Stimulated activated CD8-positive, alpha-beta memory T cell treated with anti-CD3 and anti-CD28 coated beads, Interleukin-2, amount 100 ng/mL, for 48 hours (primary cell): ENCODE results near the gene CDYL2.
A peak's percentile ranks its signal among the peaks of the same experiment; 100 is the strongest.
"Not testable (repeated sequence)": the region's sequence is repeated elsewhere in the genome, so short reads cannot be mapped to it uniquely, and the experiment has no call there.

Experiments used
- DNase-seq, 2 donors: peaks; one replicate each; pipeline ENCODE4 v3.0.0-alpha.2; 2020; ENCODE audit warnings: low read depth in 2 of 2

The CDYL2 gene

GRCh38 chr16:80807906-80808305, 3.5 kb upstream of the CDYL2 start:
- no peak for DNase-seq

DNA sequence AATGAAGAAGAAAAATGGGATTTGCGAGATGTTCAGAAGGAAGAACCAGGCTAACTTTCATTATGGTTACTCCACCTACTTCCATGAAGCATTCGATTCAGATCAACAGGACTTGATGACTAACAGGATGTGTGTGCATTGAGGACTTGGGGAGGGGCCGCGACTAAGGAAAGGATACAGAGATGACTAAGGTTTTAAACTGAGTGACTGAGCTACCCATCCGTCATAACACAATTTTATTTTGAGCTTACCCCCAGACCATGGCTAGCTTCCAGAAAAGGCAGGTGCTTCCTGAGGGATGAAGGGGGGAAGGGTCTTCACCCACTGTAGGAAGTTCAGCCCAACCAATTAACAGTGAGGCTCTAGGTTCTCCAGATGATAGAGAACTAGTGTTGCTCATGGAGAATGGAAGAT, 2.5 kb upstream of the CDYL2 start:
- peak in 1 of 2 donors; percentile 30 for DNase-seq

DNA sequence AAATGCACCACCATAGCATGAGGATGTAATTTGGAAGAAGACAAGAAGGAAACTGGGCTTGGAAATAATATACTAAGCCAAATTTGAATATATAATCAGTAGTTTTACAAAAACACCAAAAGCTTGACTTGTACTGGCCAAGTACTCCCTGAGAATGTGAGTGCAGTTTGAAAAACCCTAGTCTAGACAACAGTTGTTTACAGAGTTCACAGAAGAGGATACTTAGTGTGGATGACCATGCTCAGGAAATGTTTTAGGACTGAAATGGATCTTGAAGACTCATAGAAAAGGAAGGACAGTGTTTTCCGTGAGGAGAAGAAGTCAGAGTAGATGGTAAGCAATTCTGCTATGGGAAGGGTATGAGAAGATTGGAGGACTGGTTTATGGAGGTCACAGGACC, 1.9 kb upstream of the CDYL2 start:
- no peak for DNase-seq

GRCh38 chr16:80804056-80804525, 307 bp downstream of the CDYL2 start:
- DNase-seq: peak; percentile 47 to 48

GRCh38 chr16:80803339-80804055, 901 bp downstream of the CDYL2 start:
- peak in 1 of 2 donors; percentile 23 for DNase-seq

DNA sequence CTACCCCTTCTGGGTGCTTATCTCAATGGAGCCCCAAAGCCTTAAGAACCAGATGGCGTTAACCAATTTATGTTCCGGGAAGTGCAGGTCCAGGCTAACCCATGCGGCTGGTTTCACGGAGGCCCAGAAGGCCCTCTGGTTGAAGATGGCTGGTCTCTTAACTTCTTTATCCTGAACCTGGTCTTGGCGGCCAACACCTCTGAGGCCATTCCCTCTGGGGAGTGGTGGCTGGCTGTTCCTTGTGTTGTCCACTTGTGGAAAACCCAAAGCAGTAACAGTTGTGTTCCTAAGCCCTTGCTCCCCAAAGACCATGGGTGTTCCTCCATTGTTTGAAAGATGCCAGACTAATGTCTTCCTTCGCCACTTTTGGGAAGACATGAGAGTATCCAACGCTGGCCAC, 1.5 kb downstream of the CDYL2 start:
- no peak for DNase-seq

DNA sequence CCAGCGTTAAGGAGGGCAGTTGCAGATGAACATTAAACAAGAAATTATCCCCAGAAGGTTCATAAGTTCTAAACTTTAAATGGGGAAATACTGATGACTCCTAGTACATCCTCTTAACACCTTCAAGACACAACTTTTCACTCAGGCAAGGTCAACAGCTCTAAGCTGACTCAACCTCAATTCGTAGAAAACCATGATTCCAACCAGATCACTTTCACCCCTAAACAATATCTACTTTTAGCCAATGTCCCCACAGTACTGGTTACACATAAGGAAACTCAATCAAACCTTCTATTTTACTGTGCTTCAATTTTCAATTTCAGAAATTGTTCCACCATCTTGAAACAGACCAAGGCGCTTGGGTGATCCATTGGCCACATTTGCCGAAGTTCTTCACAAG, 2.3 kb downstream of the CDYL2 start:
- no peak for DNase-seq

DNA sequence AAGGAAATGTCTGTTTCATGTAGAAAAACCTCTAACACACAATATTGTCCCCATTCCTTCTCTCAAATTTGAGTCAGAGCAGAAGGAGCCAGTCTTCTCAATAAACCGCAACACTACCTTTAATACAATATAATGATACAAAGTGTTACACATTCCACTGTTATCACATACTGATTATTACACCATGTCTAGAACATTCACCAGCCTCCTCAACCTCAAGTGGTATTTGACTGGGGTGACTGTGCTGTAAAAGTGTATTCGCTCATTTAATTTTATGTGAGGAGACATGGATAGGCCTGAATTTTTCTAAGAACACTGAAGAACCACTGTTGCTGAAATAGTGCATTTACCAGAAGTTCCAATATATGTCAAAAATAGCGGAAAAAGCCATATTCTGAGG, 10.3 kb downstream of the CDYL2 start:
- no peak for DNase-seq

GRCh38 chr16:80792031-80792430, 12.4 kb downstream of the CDYL2 start:
- no peak for DNase-seq

DNA sequence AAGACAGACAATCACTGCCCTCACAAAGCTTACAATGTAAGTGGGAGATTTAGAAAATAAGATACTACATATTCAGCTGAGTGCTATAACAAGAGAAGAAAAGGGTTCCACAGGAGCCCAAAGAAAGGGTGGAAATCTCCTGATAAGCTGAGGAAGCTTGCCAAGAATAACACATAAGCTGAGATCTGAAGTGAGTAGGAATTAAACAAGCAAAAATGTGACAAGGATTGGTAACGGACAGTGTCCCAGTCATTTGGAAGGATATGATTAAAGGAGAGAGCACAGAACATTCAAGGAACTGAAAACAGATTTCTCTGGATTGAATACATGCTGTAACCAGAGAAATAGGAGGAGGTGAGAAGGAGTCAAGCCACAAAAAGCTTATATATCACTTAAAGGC, 13.0 kb downstream of the CDYL2 start:
- DNase-seq: no peak

DNA sequence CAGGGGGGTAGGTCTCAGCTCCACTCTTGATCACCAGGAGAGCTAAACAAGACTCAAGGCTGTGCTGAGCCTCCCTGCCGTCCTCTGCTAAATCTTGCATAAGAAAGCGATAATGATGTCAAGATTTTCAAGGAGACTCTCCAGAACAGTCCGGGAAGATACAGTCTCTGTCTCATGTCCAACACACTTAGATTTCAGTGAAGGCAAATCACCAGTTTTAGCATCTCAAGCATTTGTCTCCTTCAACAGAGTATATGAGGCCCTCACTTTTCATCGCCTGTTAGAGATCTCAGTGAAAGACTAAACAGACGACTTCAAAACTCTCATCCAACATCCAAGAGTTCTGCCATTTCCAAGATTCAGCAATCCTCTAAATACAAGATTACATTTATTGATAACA, 13.6 kb downstream of the CDYL2 start:
- DNase-seq: no peak

DNA sequence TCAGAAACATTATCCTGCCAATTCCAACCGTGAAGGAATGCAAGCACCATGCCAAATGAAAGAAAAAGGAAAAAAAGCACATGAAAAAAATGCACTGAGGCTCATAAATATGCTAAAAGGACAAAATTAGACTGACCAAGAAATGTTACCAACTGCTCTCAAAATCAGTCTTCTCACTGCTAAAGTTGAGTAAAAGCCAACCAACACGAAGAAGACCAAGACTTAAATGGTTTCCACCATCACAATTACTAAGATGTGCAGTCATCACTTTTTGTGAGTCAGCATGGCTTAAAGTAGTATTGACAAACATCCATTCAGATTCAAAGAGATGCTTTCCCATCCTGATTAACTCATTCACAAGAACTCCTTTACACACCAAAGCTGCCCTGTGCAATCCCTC, 16.4 kb downstream of the CDYL2 start:
- DNase-seq: no peak

DNA sequence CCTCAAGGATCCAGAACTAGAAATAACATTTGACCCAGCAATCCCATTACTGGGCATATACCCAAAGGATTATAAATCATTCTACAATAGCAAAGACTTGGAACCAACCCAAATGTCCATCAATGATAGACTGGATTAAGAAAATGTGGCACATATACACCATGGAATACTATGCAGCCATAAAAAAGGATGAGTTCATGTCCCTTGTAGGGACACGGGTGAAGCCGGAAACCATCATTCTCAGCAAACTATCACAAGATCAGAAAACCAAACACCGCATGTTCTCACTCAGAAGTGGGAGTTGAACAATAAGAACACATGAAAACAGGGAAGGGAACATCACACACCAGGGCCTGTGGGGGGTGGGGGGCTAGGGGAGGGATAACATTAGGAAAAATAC, 17.8 kb downstream of the CDYL2 start:
- not testable (repeated sequence) for DNase-seq

GRCh38 chr16:80784951-80785350, 19.4 kb downstream of the CDYL2 start:
- DNase-seq: no peak

DNA sequence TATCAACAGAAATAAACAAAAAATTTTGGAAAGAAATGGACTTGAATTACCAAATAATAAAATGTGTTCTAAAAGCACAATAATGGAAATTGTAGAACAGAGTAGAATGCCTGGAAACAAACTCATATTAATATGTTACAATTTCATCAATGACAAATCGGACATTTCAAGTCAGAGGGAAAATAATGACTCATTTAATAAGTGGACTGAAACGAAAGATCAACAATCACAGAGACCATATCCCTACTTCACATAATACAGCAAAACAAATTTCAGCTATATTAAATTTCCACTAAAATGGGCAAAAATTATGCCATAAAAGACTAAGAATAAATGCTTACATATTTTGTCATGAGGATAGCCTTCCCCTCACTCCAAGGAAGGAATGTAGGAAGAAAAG, 25.7 kb downstream of the CDYL2 start:
- no peak for DNase-seq

DNA sequence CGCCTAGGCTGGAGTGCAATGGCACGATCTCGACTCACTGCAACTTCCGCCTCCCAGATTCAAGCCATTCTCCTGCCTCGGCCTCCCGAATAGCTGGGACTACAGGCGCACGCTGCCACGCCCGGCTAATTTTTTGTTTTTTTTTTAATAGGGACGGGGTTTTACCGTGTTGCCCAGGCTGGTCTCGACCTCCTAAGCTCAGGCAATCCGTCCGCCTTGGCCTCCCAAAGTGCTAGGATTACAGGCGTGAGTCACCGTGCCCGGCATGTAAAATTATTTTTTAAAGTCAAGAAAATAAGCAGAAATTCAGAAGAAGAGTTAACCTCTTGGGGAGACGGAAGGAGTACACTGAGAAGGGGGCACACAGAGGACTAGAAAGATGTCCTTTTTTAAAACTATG, 27.5 kb downstream of the CDYL2 start:
- DNase-seq: no peak

GRCh38 chr16:80775450-80775849, 28.9 kb downstream of the CDYL2 start:
- DNase-seq: no peak

DNA sequence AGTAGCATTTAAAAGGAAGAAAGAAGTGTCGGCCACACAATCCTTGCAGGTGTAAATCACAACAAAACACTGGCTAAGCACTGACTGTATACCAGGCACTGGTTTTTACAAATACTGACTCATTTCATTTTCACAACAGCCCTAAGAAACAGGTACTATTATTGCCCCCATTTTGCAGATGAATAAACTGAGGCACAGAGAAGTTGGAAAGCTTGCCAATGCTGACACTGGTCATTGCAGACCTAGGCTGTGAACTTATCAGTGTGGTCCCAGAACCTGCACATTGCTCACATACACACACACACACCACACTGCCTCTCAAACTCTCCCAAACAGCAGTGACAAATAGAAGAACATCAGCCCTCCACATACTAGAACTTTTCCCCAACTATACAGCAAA, 37.6 kb downstream of the CDYL2 start:
- no peak for DNase-seq

DNA sequence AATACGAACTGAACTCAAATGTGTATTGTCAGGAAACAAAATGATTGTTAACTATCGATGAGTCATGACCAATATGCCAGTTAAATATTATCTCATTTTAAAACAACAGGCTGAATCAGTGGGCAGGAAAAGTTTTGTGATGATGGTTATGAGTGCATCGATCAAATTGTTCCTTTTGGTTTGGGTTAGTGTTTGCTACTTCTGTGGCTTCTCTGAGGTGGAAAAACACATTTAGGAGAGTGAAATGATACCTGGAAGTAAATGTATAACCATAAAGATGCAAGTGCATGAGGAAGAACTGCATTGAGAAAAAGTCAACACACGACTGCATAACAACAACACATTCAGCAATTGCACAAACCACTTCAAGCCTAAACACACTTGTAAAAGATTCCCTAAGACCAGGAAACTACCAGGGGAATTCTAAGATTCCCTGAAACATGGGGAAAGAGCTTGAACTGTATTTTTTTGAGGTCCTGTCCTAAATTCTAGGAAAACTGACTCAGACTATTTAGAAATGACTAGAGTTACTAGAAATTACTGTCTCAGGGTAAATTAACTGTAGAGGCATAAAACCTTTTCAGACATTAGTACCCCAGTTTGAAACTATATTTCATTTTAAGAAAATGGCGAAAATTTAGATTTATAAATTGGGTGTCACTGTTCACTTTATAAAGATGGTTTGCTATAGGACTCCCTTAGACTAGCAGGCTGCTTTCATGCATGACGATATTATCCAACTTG, 44.8 kb downstream of the CDYL2 start:
- no peak for DNase-seq

- DNase-seq: no peak
Observed at GRCh38 chr16:80754476-80754875, 49.9 kb downstream of the CDYL2 start.

DNA sequence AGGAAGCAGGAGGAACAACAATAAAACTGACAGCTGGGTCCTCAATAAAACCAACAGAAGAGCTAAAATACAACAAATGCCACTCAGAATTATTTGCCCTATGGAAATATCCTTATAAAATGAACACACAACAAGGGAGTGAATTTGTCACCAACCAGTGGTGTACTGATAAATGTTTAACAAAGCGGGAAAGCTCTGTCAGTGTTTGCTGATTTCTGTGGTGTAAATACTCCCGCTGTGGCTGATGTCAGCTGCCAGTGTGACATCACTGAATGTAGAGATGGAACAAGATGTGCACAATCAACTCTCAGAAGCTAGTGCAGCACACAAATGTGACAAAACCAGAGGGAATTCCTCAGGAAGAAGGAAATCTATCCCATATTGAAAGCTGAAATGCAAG, 51.9 kb downstream of the CDYL2 start:
- DNase-seq: no peak

GRCh38 chr16:80751167-80751566, 53.2 kb downstream of the CDYL2 start:
- DNase-seq: no peak

GRCh38 chr16:80746231-80746630, 58.2 kb downstream of the CDYL2 start:
- DNase-seq: no peak
